SK-N-MC (cell line): ENCODE data around the gene CDH10.

Experiments
- EZH2 ChIP-seq: fragments of 200-600 bp; sonication (generic); IDR thresholded peaks from one replicate; pipeline ENCODE4 v1.6.1; 2017; ENCODE audit warnings: antibody characterized with exemption
- POLR2AphosphoS5 ChIP-seq: IDR thresholded peaks from 2 replicates; pipeline ENCODE4 v1.6.1; 2012; ENCODE audit warnings: mild to moderate bottlenecking, low read depth, low read length, borderline replicate concordance

- TF ChIP-seq EZH2: no peak
- no peak for TF ChIP-seq POLR2AphosphoS5
Measured at GRCh38 chr5:24668050-24668449, 23.3 kb upstream of the CDH10 start.
